Fibroblast of lung (primary cell): ENCODE measurements around the gene ZNF764. TPM values are rescaled to one million over a fixed set of nuclear protein-coding genes. Genes with fewer than 3 reads are reported as not detected.
A peak's percentile ranks its signal among the peaks of the same experiment; 100 is the strongest.

Experiments
- DNase-seq, 2 donors: peaks; one replicate each; pipeline versions ENCODE4 v3.0.0 to v3.0.0-alpha.2; 2010; ENCODE audit warnings: low read depth in 2 of 2
- H2AFZ ChIP-seq: 2 replicates; pipeline ENCODE4 v1.5.1; 2012; ENCODE audit warnings: low read length, control low read depth, inconsistent platforms
- H3K27ac ChIP-seq: 2 replicates; pipeline ENCODE4 v1.5.1; 2011; ENCODE audit warnings: low read length, control low read depth; ENCODE audit not compliant: insufficient read depth
- H3K27me3 ChIP-seq: 2 replicates; pipeline ENCODE4 v1.5.1; 2011; ENCODE audit warnings: mild to moderate bottlenecking, low read length; ENCODE audit not compliant: control insufficient read depth, insufficient read depth
- H3K36me3 ChIP-seq: 2 replicates; pipeline ENCODE4 v1.5.1; 2011; ENCODE audit warnings: low read length; ENCODE audit not compliant: control insufficient read depth, insufficient read depth
- H3K4me1 ChIP-seq: 2 replicates; pipeline ENCODE4 v1.5.1; 2011; ENCODE audit warnings: low read length; ENCODE audit not compliant: control insufficient read depth, insufficient read depth; ENCODE audit errors: extremely low read depth
- H3K4me2 ChIP-seq: 2 replicates; pipeline ENCODE4 v1.5.1; 2011; ENCODE audit warnings: low read length, control low read depth; ENCODE audit not compliant: insufficient read depth; ENCODE audit errors: extremely low read depth
- H3K4me3 ChIP-seq, 4 experiments: fragments of 200-600 bp in 1 of 4; sonication (generic) in 1 of 4; replicated peaks in 1 of 4; 2 replicates each; pipeline ENCODE4 v1.5.1; 2011 to 2016; ENCODE audit warnings: low read length in 4 of 4, low read depth in 3 of 4, mild to moderate bottlenecking in 3 of 4, control low read depth in 2 of 4, inconsistent platforms in 1 of 4, mixed read lengths in 1 of 4; ENCODE audit not compliant: insufficient read depth in 1 of 4; ENCODE audit errors: control extremely low read depth in 1 of 4
- H3K79me2 ChIP-seq: 2 replicates; pipeline ENCODE4 v1.5.1; 2012; ENCODE audit warnings: mild to moderate bottlenecking, low read length, inconsistent platforms; ENCODE audit not compliant: control insufficient read depth, insufficient read depth
- H3K9ac ChIP-seq: 2 replicates; pipeline ENCODE4 v1.5.1; 2011; ENCODE audit warnings: mild to moderate bottlenecking, low read length, control low read depth; ENCODE audit not compliant: insufficient read depth
- H3K9me3 ChIP-seq: 2 replicates; pipeline ENCODE4 v1.5.1; 2012; ENCODE audit warnings: low read depth, low read length; ENCODE audit not compliant: control insufficient read depth, insufficient read depth
- H4K20me1 ChIP-seq: 2 replicates; pipeline ENCODE4 v1.5.1; 2011; ENCODE audit warnings: low read length; ENCODE audit not compliant: control insufficient read depth, insufficient read depth; ENCODE audit errors: extremely low read depth
- CTCF ChIP-seq, 2 donors: IDR thresholded peaks in 1 of 2; conservative IDR thresholded peaks in 1 of 2; 1 replicate in 1 of 2; 2 replicates in 1 of 2; pipeline ENCODE4 v1.5.1; 2011 to 2012; ENCODE audit warnings: low read length in 2 of 2, control low read depth in 1 of 2, inconsistent platforms in 1 of 2, low read depth in 1 of 2, mild to moderate bottlenecking in 1 of 2
- EZH2 ChIP-seq: IDR thresholded peaks from 2 replicates; pipeline ENCODE4 v1.5.1; 2012; ENCODE audit warnings: low read length, control low read depth, mild to moderate bottlenecking; ENCODE audit errors: missing control alignments
- polyA plus RNA-seq, 2 donors: library from polyadenylated mRNA; depleted of rRNA in 1 of 2; stranded (reverse) in 1 of 2; unstranded in 1 of 2; fragments of >200 nt; gene quantifications; 2 replicates each; pipeline ENCODE4 v1.2.1, GENCODE V29; 2011 to 2012; ENCODE audit warnings: missing spikeins in 1 of 2
- total RNA-seq: library from RNA; depleted of rRNA; stranded (reverse); fragments of >200 nt; gene quantifications from 2 replicates; pipeline ENCODE4 v1.2.1, GENCODE V29; 2014

The ZNF764 gene
- total and polyA plus RNA-seq, 2 donors (not counting 1 experiment from before 2014, with no cell fraction given): 2.4 to 3.1 TPM

- Histone ChIP-seq H3K36me3 (peaks cover 2% of the 10 kb centered on the region), H3K79me2 (peaks cover 10% of the 10 kb centered on the region), H3K27me3 (no peaks in the 10 kb centered on the region), H3K4me2 (peak within 1 kb of the TSS; percentile 97), H3K4me3 (peak within 1 kb of the TSS; percentile 71 to 95 (median 74)), H3K9ac (peak within 1 kb of the TSS; percentile 60), H3K4me1 (peaks cover 4% of the 10 kb centered on the region), H4K20me1 (no peaks in the 10 kb centered on the region), H3K9me3 (no peaks in the 10 kb centered on the region), H3K27ac (peak within 1 kb of the TSS; percentile 72), H2AFZ (peak within 1 kb of the TSS; percentile 96)
- TF ChIP-seq EZH2: no peak
- TF ChIP-seq CTCF (conservative IDR thresholded peaks at IDR 0.05 in 1 of 2, IDR thresholded peaks at IDR 0.05 in 1 of 2; ENCODE audit: low read depth in 1 of 2, low read length in 2 of 2): no peak
- peak; percentile 99 for DNase-seq
Observed at GRCh38 chr16:30585400-30586191, 27.4 kb upstream of the ZNF764 start, which contains the start of gene ZNF785. ZNF785 (minus strand) TSS chr16:30585697; CDS start chr16:30585611, 86 bp downstream.

- Histone ChIP-seq H3K27me3 (no peaks in the 10 kb centered on the region), H3K9me3 (no peaks in the 10 kb centered on the region), H3K27ac (peak overlapping the region; percentile 72), H3K79me2 (peaks cover 10% of the 10 kb centered on the region), H3K4me3 (peak overlapping the region; percentile 51 to 95 (median 63)), H3K9ac (peak overlapping the region; percentile 60), H2AFZ (peak overlapping the region; percentile 57), H4K20me1 (no peaks in the 10 kb centered on the region), H3K4me2 (peak overlapping the region; percentile 97), H3K36me3 (peaks cover 2% of the 10 kb centered on the region), H3K4me1 (peaks cover 4% of the 10 kb centered on the region)
- no peak for TF ChIP-seq EZH2
- TF ChIP-seq CTCF (conservative IDR thresholded peaks at IDR 0.05 in 1 of 2, IDR thresholded peaks at IDR 0.05 in 1 of 2; ENCODE audit: low read depth in 1 of 2, low read length in 2 of 2): no peak
- peak; percentile 14 to 22 for DNase-seq
Observed at GRCh38 chr16:30585022-30585399, 26.8 kb upstream of the ZNF764 start.

- Histone ChIP-seq H3K27ac (no peak overlapping the region), H3K79me2 (peaks cover 10% of the 10 kb centered on the region), H3K9ac (no peak overlapping the region), H3K4me3 (no peak overlapping the region), H3K9me3 (no peaks in the 10 kb centered on the region), H3K4me1 (peaks cover 4% of the 10 kb centered on the region), H4K20me1 (no peaks in the 10 kb centered on the region), H3K36me3 (peaks cover 2% of the 10 kb centered on the region), H3K27me3 (no peaks in the 10 kb centered on the region), H3K4me2 (no peak overlapping the region), H2AFZ (no peak overlapping the region)
- DNase-seq: no peak
- TF ChIP-seq EZH2: no peak
- TF ChIP-seq CTCF (conservative IDR thresholded peaks at IDR 0.05 in 1 of 2, IDR thresholded peaks at IDR 0.05 in 1 of 2; ENCODE audit: low read depth in 1 of 2, low read length in 2 of 2): no peak
Observed at GRCh38 chr16:30582611-30583340, 24.6 kb upstream of the ZNF764 start.
